Globus pallidus (tissue), 1 donor: Measurements from ENCODE around the gene CDC42BPG.

Experiments
- DNase-seq: peaks from one replicate; pipeline ENCODE4 v3.0.0-alpha.2; 2015; ENCODE audit warnings: low spot score

Gene CDC42BPG

GRCh38 chr11:64865286-64866172, 21.1 kb upstream of the CDC42BPG start:
- no peak for DNase-seq

- no peak for DNase-seq
Measured at GRCh38 chr11:64864473-64865285, 20.2 kb upstream of the CDC42BPG start.

GRCh38 chr11:64864135-64864472, 19.7 kb upstream of the CDC42BPG start:
- no peak for DNase-seq

- DNase-seq, result no peak
Measured at GRCh38 chr11:64863391-64864060, 19.1 kb upstream of the CDC42BPG start.

- no peak for DNase-seq
Measured at GRCh38 chr11:64862987-64863390, 18.5 kb upstream of the CDC42BPG start.

GRCh38 chr11:64861227-64861975, 16.9 kb upstream of the CDC42BPG start:
- DNase-seq, result no peak

- DNase-seq, result no peak
Measured at GRCh38 chr11:64859542-64860414, 15.3 kb upstream of the CDC42BPG start.

GRCh38 chr11:64858467-64859263, 14.2 kb upstream of the CDC42BPG start:
- DNase-seq, result no peak

GRCh38 chr11:64857485-64857884, 13.0 kb upstream of the CDC42BPG start:
- DNase-seq, result no peak

GRCh38 chr11:64856382-64857227, 12.2 kb upstream of the CDC42BPG start:
- DNase-seq, result no peak

- DNase-seq, result no peak
Measured at GRCh38 chr11:64855596-64856304, 11.3 kb upstream of the CDC42BPG start.

- no peak for DNase-seq
Measured at GRCh38 chr11:64854534-64855502, 10.4 kb upstream of the CDC42BPG start.

GRCh38 chr11:64854157-64854533, 9.7 kb upstream of the CDC42BPG start:
- DNase-seq, result no peak

GRCh38 chr11:64853709-64854108, 9.3 kb upstream of the CDC42BPG start:
- DNase-seq, result no peak

GRCh38 chr11:64852804-64853509, 8.5 kb upstream of the CDC42BPG start:
- DNase-seq, result no peak

- DNase-seq, result no peak
Measured at GRCh38 chr11:64851831-64852351, 7.4 kb upstream of the CDC42BPG start.
